B cell (primary cell): ENCODE measurements around the gene MED27.

Source experiments
- EZH2 ChIP-seq: IDR thresholded peaks from 2 replicates; pipeline ENCODE4 v1.6.1; 2012; ENCODE audit warnings: borderline replicate concordance, low read depth, mild to moderate bottlenecking, moderate library complexity, low read length; ENCODE audit not compliant: insufficient read depth, poor library complexity, severe bottlenecking
- TF ChIP-seq, protein P1 (sequence below): fragments of 200-600 bp; IDR thresholded peaks from one replicate; pipeline ENCODE4 v1.8.0; 2022; ENCODE audit warnings: antibody characterized with exemption, mild to moderate bottlenecking

DNA sequence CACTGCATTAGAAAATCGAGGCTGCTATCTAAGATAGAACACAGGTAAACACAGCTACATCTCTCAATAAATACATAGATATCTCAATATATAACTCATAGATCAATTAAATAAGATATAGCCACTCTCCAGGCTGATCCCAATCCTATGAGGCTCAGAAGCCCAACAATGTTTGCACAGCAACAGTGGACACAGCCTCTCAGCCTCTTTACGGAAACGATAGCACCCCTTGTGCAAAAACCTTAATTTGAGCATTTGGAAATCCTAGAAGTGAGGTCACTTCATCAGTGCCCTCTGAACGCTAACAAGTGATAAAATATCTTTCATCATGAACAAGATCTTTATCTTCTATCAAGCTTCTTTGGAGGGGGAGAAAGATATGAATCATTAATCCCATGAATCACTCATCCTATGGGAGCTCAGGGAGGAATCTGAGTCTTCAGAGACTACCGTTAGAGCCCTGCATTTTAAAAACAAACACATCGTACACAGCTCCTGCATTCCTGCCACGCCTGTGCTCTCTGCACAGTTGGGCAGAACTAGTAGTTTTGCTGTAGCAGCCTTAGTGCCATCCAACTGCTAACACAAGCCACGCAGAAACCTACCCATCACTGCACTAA lies 71.4 kb downstream of the MED27 start:
- TF ChIP-seq, protein P1, sequence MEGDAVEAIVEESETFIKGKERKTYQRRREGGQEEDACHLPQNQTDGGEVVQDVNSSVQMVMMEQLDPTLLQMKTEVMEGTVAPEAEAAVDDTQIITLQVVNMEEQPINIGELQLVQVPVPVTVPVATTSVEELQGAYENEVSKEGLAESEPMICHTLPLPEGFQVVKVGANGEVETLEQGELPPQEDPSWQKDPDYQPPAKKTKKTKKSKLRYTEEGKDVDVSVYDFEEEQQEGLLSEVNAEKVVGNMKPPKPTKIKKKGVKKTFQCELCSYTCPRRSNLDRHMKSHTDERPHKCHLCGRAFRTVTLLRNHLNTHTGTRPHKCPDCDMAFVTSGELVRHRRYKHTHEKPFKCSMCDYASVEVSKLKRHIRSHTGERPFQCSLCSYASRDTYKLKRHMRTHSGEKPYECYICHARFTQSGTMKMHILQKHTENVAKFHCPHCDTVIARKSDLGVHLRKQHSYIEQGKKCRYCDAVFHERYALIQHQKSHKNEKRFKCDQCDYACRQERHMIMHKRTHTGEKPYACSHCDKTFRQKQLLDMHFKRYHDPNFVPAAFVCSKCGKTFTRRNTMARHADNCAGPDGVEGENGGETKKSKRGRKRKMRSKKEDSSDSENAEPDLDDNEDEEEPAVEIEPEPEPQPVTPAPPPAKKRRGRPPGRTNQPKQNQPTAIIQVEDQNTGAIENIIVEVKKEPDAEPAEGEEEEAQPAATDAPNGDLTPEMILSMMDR = no peak
- no peak for TF ChIP-seq EZH2
